ENCODE data around the gene PRR23E. TPM values are rescaled to one million over a fixed set of nuclear protein-coding genes. Genes with fewer than 3 reads are reported as not detected.

The PRR23E gene
- total RNA-seq, 4 donors from 2014 or later, result not detected

- no peak overlapping the region for H3K4me3 ChIP-seq (ENCODE audit: low read depth, poor library complexity, severe bottlenecking)
- intact Hi-C loops (cut with DNase I; ENCODE audit: low total_unique reads), result no loop called here
- 67% methylated on average over 1 of the region's 1 CpG for WGBS, 2 donors
- peak in 1 of 2 donors; percentile 12 for DNase-seq (ENCODE audit: low spot score in 2 of 2)
- TF ChIP-seq CTCF (IDR thresholded peaks at IDR 0.05) (no peak), POLR2A (IDR thresholded peaks at IDR 0.05) (no peak)
These were observed 15.7 kb upstream of the PRR23E start for GRCh38 chr3:127177226-127177625.

- intact Hi-C loops (cut with DNase I; ENCODE audit: low total_unique reads), result no loop called here
- no peak for DNase-seq (ENCODE audit: low spot score in 2 of 2)
- H3K4me3 ChIP-seq (ENCODE audit: low read depth, poor library complexity, severe bottlenecking), result no peak overlapping the region
- 90 to 91% methylated on average over 6 of the region's 6 CpGs for WGBS, 2 donors
- TF ChIP-seq CTCF (IDR thresholded peaks at IDR 0.05) (no peak), POLR2A (IDR thresholded peaks at IDR 0.05) (no peak)
These were observed 12.1 kb upstream of the PRR23E start for GRCh38 chr3:127180859-127181258.

GRCh38 chr3:127182431-127182830, 10.5 kb upstream of the PRR23E start:
- TF ChIP-seq CTCF (IDR thresholded peaks at IDR 0.05) (no peak), POLR2A (IDR thresholded peaks at IDR 0.05) (no peak)
- H3K4me3 ChIP-seq (ENCODE audit: low read depth, poor library complexity, severe bottlenecking), result no peak overlapping the region
- intact Hi-C loops (cut with DNase I; ENCODE audit: low total_unique reads), result no loop called here
- DNase-seq (ENCODE audit: low spot score in 2 of 2), result peak in 1 of 2 donors; percentile 58
- 61 to 75% methylated on average over 7 of the region's 7 CpGs for WGBS, 2 donors

- TF ChIP-seq CTCF (IDR thresholded peaks at IDR 0.05) (no peak), POLR2A (IDR thresholded peaks at IDR 0.05) (no peak)
- DNase-seq (ENCODE audit: low spot score in 2 of 2), result peak in 1 of 2 donors; percentile 54
- intact Hi-C loops (cut with DNase I; ENCODE audit: low total_unique reads), result no loop called here
- WGBS, 2 donors, result 69 to 75% methylated on average over 5 to 8 of the region's 8 CpGs
- H3K4me3 ChIP-seq (ENCODE audit: low read depth, poor library complexity, severe bottlenecking), result no peak overlapping the region
These were observed 9.8 kb upstream of the PRR23E start for GRCh38 chr3:127182848-127183714.

GRCh38 chr3:127183931-127184869, 8.7 kb upstream of the PRR23E start:
- TF ChIP-seq CTCF (IDR thresholded peaks at IDR 0.05), result no peak
- no peak for TF ChIP-seq POLR2A (IDR thresholded peaks at IDR 0.05)
- intact Hi-C loops (cut with DNase I; ENCODE audit: low total_unique reads), result no loop called here
- DNase-seq (ENCODE audit: low spot score in 2 of 2), result peak in 1 of 2 donors; percentile 75
- H3K4me3 ChIP-seq (ENCODE audit: low read depth, poor library complexity, severe bottlenecking), result no peak overlapping the region
- WGBS, 2 donors, result 81 to 85% methylated on average over 23 of the region's 23 CpGs
